Spleen (tissue), 11 donors: ENCODE results near the gene VWA1. TPM values are rescaled to one million over a fixed set of nuclear protein-coding genes. Genes with fewer than 3 reads are reported as not detected.

ENCODE experiments used
- DNase-seq: peaks from one replicate; pipeline ENCODE4 v3.0.0-alpha.2; 2020
- H3K27ac ChIP-seq, 8 donors: fragments of 200-600 bp; sonication (generic) in 7 of 8; 1 replicate in 4 of 8; 2 replicates in 4 of 8; pipeline versions ENCODE4 v1.5.0 to v1.8.0; 2016 to 2021; ENCODE audit warnings: inconsistent platforms in 4 of 8, mild to moderate bottlenecking in 4 of 8, moderate library complexity in 1 of 8
- H3K27me3 ChIP-seq, 7 donors: fragments of 200-600 bp; sonication (generic) in 6 of 7; replicated peaks in 1 of 7; 1 replicate in 4 of 7; 2 replicates in 3 of 7; pipeline versions ENCODE4 v1.5.0 to v1.8.0; 2016 to 2021; ENCODE audit warnings: inconsistent platforms in 3 of 7, mild to moderate bottlenecking in 1 of 7
- H3K36me3 ChIP-seq, 6 donors: fragments of 200-600 bp; sonication (generic) in 5 of 6; 1 replicate in 4 of 6; 2 replicates in 2 of 6; pipeline versions ENCODE4 v1.5.0 to v1.8.0; 2016 to 2021; ENCODE audit warnings: inconsistent platforms in 2 of 6
- H3K4me1 ChIP-seq, 6 donors: fragments of 200-600 bp; sonication (generic) in 5 of 6; 1 replicate in 3 of 6; 2 replicates in 3 of 6; pipeline versions ENCODE4 v1.5.0 to v1.8.0; 2016 to 2021; ENCODE audit warnings: inconsistent platforms in 3 of 6
- H3K4me3 ChIP-seq, 8 donors: fragments of 200-600 bp; sonication (generic) in 7 of 8; 1 replicate in 4 of 8; 2 replicates in 4 of 8; pipeline versions ENCODE4 v1.5.0 to v1.8.0; 2016 to 2021; ENCODE audit warnings: inconsistent platforms in 4 of 8, mild to moderate bottlenecking in 4 of 8, moderate library complexity in 2 of 8
- H3K9me3 ChIP-seq, 8 donors: fragments of 200-600 bp; sonication (generic) in 7 of 8; 1 replicate in 4 of 8; 2 replicates in 4 of 8; pipeline versions ENCODE4 v1.5.0 to v1.8.0; 2016 to 2021; ENCODE audit warnings: inconsistent platforms in 4 of 8
- POLR2A ChIP-seq, 3 donors: fragments of 450-650 bp; IDR thresholded peaks; one replicate each; pipeline ENCODE4 v1.5.1; 2017; ENCODE audit warnings: antibody characterized with exemption in 3 of 3, mild to moderate bottlenecking in 1 of 3
- POLR2AphosphoS5 ChIP-seq, 3 donors: sonication (generic); formaldehyde crosslinking; IDR thresholded peaks; one replicate each; pipeline ENCODE4 v1.5.1; 2017; ENCODE audit warnings: antibody characterized with exemption in 3 of 3
- WGBS, 5 donors: extraction: QIAGEN DNeasy Blood & Tissue Kit in 3 of 5; methylation state at CpG; one replicate each; pipeline versions ENCODE4 v1.1.5 to v1.1.7; 2013 to 2018; 5-methylcytosine and 5-hydroxymethylcytosine counted together
- intact Hi-C: fragments of 100-400 bp; cut with DNase I; formaldehyde crosslinking; loops from one replicate; pipeline ENCODE4 v1.15.0; 2023; ENCODE audit warnings: low total_unique reads
- polyA plus RNA-seq, 3 donors: library from polyadenylated mRNA; stranded (reverse); fragments of 200-250 nt; gene quantifications; one replicate each; pipeline ENCODE4 v1.2.1, GENCODE V29; 2013
- total RNA-seq, 7 donors: library from RNA; depleted of rRNA in 3 of 7; stranded (reverse); fragments of >200 nt in 3 of 7; fragmentation: NEBNext Ultra II Directional in 4 of 7; extraction: Animal tissue kit (Norgen Biotek cat#: 25700) in 4 of 7; gene quantifications; one replicate each; pipeline versions ENCODE4 v1.1.0 to v1.2.1, GENCODE V29; 2016 to 2021
- TF ChIP-seq, protein P1 (sequence below), 11 experiments: fragments of 200-600 bp in 7 of 11; fragments of 450-650 bp in 4 of 11; sonication (generic) in 4 of 11; IDR thresholded peaks in 8 of 11; conservative IDR thresholded peaks in 3 of 11; 1 replicate in 7 of 11; 2 replicates in 4 of 11; pipeline versions ENCODE4 v1.4.0 to v1.8.0; 2016 to 2021; ENCODE audit warnings: antibody characterized with exemption in 11 of 11, inconsistent platforms in 4 of 11, mild to moderate bottlenecking in 1 of 11
- donor health status: healthy with polysubstance abuse.
- donor health status: DM: no; HTN: no; CAD: no; lungs with moderate emphysema.
- donor health status: DM: no; HTN: no; CAD: no.
- donor health status: Bipolar disorder and iron deficiency.
- donor health status: healthy.
- donor health status: DM: no; HTN: no; CAD: no.
- donor health status: DM: yes; HTN: yes; CAD: no.

The VWA1 gene
- total and polyA plus RNA-seq, 10 donors: 3.9 to 18.0 (median 12.4) TPM

- Histone ChIP-seq H3K27ac (peak overlapping the region in 6 of 8 donors; percentile 74 to 82 (median 76)), H3K4me1 (peaks cover 25 to 73% (median 48%) of the 10 kb centered on the region in 6 donors)
- 66 to 89% (median 78%) methylated on average over 6 of the region's 6 CpGs for WGBS, 5 donors
Measured at GRCh38 chr1:1429671-1430073, 5.8 kb upstream of the VWA1 start.

GRCh38 chr1:1430114-1430982 is 5.1 kb upstream of the VWA1 start:
- intact Hi-C loops: no loop called here
- 28 to 55% (median 52%) methylated on average over 24 to 35 of the region's 35 CpGs for WGBS, 5 donors
- Histone ChIP-seq H3K27me3 (peaks cover 0 to 98% (median 31%) of the 10 kb centered on the region in 7 donors), H3K36me3 (no peaks in the 10 kb centered on the region), H3K9me3 (no peaks in the 10 kb centered on the region), H3K4me3 (no peak overlapping the region), H3K27ac (peak overlapping the region; percentile 14 to 82 (median 74)), H3K4me1 (peaks cover 31 to 80% (median 55%) of the 10 kb centered on the region in 6 donors)
- TF ChIP-seq, protein P1, sequence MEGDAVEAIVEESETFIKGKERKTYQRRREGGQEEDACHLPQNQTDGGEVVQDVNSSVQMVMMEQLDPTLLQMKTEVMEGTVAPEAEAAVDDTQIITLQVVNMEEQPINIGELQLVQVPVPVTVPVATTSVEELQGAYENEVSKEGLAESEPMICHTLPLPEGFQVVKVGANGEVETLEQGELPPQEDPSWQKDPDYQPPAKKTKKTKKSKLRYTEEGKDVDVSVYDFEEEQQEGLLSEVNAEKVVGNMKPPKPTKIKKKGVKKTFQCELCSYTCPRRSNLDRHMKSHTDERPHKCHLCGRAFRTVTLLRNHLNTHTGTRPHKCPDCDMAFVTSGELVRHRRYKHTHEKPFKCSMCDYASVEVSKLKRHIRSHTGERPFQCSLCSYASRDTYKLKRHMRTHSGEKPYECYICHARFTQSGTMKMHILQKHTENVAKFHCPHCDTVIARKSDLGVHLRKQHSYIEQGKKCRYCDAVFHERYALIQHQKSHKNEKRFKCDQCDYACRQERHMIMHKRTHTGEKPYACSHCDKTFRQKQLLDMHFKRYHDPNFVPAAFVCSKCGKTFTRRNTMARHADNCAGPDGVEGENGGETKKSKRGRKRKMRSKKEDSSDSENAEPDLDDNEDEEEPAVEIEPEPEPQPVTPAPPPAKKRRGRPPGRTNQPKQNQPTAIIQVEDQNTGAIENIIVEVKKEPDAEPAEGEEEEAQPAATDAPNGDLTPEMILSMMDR (IDR thresholded peaks at IDR 0.05 in 8 of 11, conservative IDR thresholded peaks at IDR 0.05 in 3 of 11): peak in 5 of 11 experiments; percentile 6 to 36 (median 29)
- TF ChIP-seq POLR2AphosphoS5 (IDR thresholded peaks at IDR 0.05): peak; percentile 68 to 81 (median 74)
- no peak for TF ChIP-seq POLR2A (IDR thresholded peaks at IDR 0.05)
- DNase-seq: peak; percentile 86

More at GRCh38 chr1:1429671-1430073, 5.8 kb upstream of the VWA1 start:
- intact Hi-C loops: no loop called here
- TF ChIP-seq POLR2A (IDR thresholded peaks at IDR 0.05) (no peak), POLR2AphosphoS5 (IDR thresholded peaks at IDR 0.05) (no peak)
- TF ChIP-seq, protein P1 (IDR thresholded peaks at IDR 0.05 in 8 of 11, conservative IDR thresholded peaks at IDR 0.05 in 3 of 11): no peak
- H3K36me3 ChIP-seq: no peaks in the 10 kb centered on the region
- peak; percentile 41 for DNase-seq
- peaks cover 0 to 98% (median 24%) of the 10 kb centered on the region in 7 donors for H3K27me3 ChIP-seq
- H3K9me3 ChIP-seq: no peaks in the 10 kb centered on the region
- no peak overlapping the region for H3K4me3 ChIP-seq

- H3K27ac ChIP-seq: peak overlapping the region in 7 of 8 donors; percentile 58 to 82 (median 75)
- H3K27me3 ChIP-seq: peaks cover 0 to 98% (median 31%) of the 10 kb centered on the region in 7 donors
- DNase-seq: peak; percentile 61
- WGBS, 5 donors: 53 to 71% (median 59%) methylated on average over 13 to 18 of the region's 18 CpGs
- no peaks in the 10 kb centered on the region for H3K9me3 ChIP-seq
- no peak overlapping the region for H3K4me3 ChIP-seq
- intact Hi-C loops: no loop called here
- peaks cover 36 to 87% (median 62%) of the 10 kb centered on the region in 6 donors for H3K4me1 ChIP-seq
- TF ChIP-seq, protein P1 (IDR thresholded peaks at IDR 0.05 in 8 of 11, conservative IDR thresholded peaks at IDR 0.05 in 3 of 11): no peak
- TF ChIP-seq POLR2A (IDR thresholded peaks at IDR 0.05) (no peak), POLR2AphosphoS5 (IDR thresholded peaks at IDR 0.05) (no peak)
- H3K36me3 ChIP-seq: no peaks in the 10 kb centered on the region
Measured at GRCh38 chr1:1430992-1431844, 4.3 kb upstream of the VWA1 start.
